GM12891 (cell line): ENCODE measurements around the gene STOML1.

ENCODE experiments used
- PAX5 ChIP-seq: IDR thresholded peaks from 2 replicates; pipeline ENCODE4 v1.6.1; 2011; ENCODE audit warnings: low read length, moderate library complexity, mild to moderate bottlenecking; ENCODE audit not compliant: insufficient read depth, severe bottlenecking
- POLR2A ChIP-seq: IDR thresholded peaks from 2 replicates; pipeline ENCODE4 v1.6.1; 2011; ENCODE audit warnings: low read depth, low read length, control low read depth
- POLR2AphosphoS5 ChIP-seq: IDR thresholded peaks from 2 replicates; pipeline ENCODE4 v1.6.1; 2011; ENCODE audit warnings: low read depth, low read length, control low read depth
- TAF1 ChIP-seq: IDR thresholded peaks from 2 replicates; pipeline ENCODE4 v1.6.1; 2011; ENCODE audit warnings: low read depth, low read length, control low read depth

GRCh38 chr15:74039656-74040010, 47.5 kb upstream of the STOML1 start:
- TF ChIP-seq POLR2AphosphoS5 (no peak), POLR2A (no peak), PAX5 (no peak), TAF1 (no peak)
